HepG2 (cell line): ENCODE measurements around the gene ZC3H7B. TPM values are rescaled to one million over a fixed set of nuclear protein-coding genes. Genes with fewer than 3 reads are reported as not detected.

Experiments
- ARID4A ChIP-seq: sonication (generic); formaldehyde crosslinking; IDR thresholded peaks from 2 replicates; pipeline ENCODE4 v1.5.0; 2020; ENCODE audit warnings: mild to moderate bottlenecking, missing genetic modification reagents, borderline replicate concordance
- FOSL1 ChIP-seq: sonication (generic); formaldehyde crosslinking; IDR thresholded peaks from 2 replicates; pipeline ENCODE4 v1.9.0; 2021; ENCODE audit warnings: missing genetic modification reagents, borderline replicate concordance
- MAFK ChIP-seq, 2 experiments: IDR thresholded peaks in 1 of 2; conservative IDR thresholded peaks in 1 of 2; 2 replicates each; pipeline ENCODE4 v1.6.1; 2011; ENCODE audit warnings: improper control_type of control experiment in 2 of 2, low read length in 2 of 2
- PATZ1 ChIP-seq: sonication (generic); formaldehyde crosslinking; IDR thresholded peaks from 2 replicates; pipeline ENCODE4 v1.4.0; 2020; ENCODE audit warnings: missing genetic modification reagents
- PAXIP1 ChIP-seq: sonication (generic); formaldehyde crosslinking; conservative IDR thresholded peaks from 2 replicates; pipeline ENCODE4 v1.4.0; 2020; ENCODE audit warnings: mild to moderate bottlenecking, missing genetic modification reagents, moderate library complexity
- RAD51 ChIP-seq: fragments of 450-650 bp; IDR thresholded peaks from 2 replicates; pipeline ENCODE4 v1.6.1; 2016; ENCODE audit warnings: borderline replicate concordance
- RBFOX2 ChIP-seq: fragments of 200-400 bp; formaldehyde crosslinking; IDR thresholded peaks from 2 replicates; pipeline ENCODE4 v1.6.1; 2017; ENCODE audit warnings: low read depth, mild to moderate bottlenecking, low read length
- SAP130 ChIP-seq: IDR thresholded peaks from 2 replicates; pipeline ENCODE4 v1.6.1; 2016; ENCODE audit warnings: low read depth
- TCF12 ChIP-seq, 2 experiments: fragments of 450-650 bp in 1 of 2; sonication (generic) in 1 of 2; formaldehyde crosslinking in 1 of 2; IDR thresholded peaks; 2 replicates each; pipeline versions ENCODE4 v1.6.1 to v1.8.0; 2017 to 2022; ENCODE audit warnings: antibody characterized with exemption in 1 of 2, mild to moderate bottlenecking in 1 of 2, missing genetic modification reagents in 1 of 2, moderate library complexity in 1 of 2
- ZFYVE20 ChIP-seq: sonication (generic); formaldehyde crosslinking; IDR thresholded peaks from 2 replicates; pipeline ENCODE4 v1.8.0; 2023; ENCODE audit warnings: low read depth, mild to moderate bottlenecking, moderate library complexity, missing genetic modification reagents, borderline replicate concordance
- ZNF563 ChIP-seq: sonication (generic); formaldehyde crosslinking; IDR thresholded peaks from 2 replicates; pipeline ENCODE4 v1.8.0; 2022; ENCODE audit warnings: mild to moderate bottlenecking, moderate library complexity, missing genetic modification reagents
- ZNF839 ChIP-seq: sonication (generic); formaldehyde crosslinking; IDR thresholded peaks from 2 replicates; pipeline ENCODE4 v1.4.0; 2020; ENCODE audit warnings: missing genetic modification reagents, mild to moderate bottlenecking, borderline replicate concordance
- polyA plus RNA-seq, 8 experiments: library from polyadenylated mRNA; depleted of rRNA in 3 of 8; stranded (reverse) in 7 of 8; unstranded in 1 of 8; fragments of >200 nt; fragmentation: Illumina TruSeq in 4 of 8; extraction: Trizol in 4 of 8; gene quantifications; 2 replicates each; pipeline versions ENCODE4 v1.2.1 to v1.2.3, GENCODE V29; 2011 to 2016; ENCODE audit warnings: low read depth in 4 of 8, missing spikeins in 1 of 8, mixed read lengths in 1 of 8; ENCODE audit not compliant: insufficient read depth in 1 of 8
- total RNA-seq, 5 experiments: library from RNA; depleted of rRNA; stranded (reverse); fragments of >200 nt; fragmentation: Illumina TruSeq; extraction: Trizol; gene quantifications; 2 replicates each; pipeline ENCODE4 v1.2.3, GENCODE V29; 2016; ENCODE audit warnings: low read depth in 1 of 5

Gene ZC3H7B
- total and polyA plus RNA-seq, 2 of the 13 experiments (the other 11 are each of a cell fraction or from before 2014, with no cell fraction given): 26.4 to 37.2 TPM

DNA sequence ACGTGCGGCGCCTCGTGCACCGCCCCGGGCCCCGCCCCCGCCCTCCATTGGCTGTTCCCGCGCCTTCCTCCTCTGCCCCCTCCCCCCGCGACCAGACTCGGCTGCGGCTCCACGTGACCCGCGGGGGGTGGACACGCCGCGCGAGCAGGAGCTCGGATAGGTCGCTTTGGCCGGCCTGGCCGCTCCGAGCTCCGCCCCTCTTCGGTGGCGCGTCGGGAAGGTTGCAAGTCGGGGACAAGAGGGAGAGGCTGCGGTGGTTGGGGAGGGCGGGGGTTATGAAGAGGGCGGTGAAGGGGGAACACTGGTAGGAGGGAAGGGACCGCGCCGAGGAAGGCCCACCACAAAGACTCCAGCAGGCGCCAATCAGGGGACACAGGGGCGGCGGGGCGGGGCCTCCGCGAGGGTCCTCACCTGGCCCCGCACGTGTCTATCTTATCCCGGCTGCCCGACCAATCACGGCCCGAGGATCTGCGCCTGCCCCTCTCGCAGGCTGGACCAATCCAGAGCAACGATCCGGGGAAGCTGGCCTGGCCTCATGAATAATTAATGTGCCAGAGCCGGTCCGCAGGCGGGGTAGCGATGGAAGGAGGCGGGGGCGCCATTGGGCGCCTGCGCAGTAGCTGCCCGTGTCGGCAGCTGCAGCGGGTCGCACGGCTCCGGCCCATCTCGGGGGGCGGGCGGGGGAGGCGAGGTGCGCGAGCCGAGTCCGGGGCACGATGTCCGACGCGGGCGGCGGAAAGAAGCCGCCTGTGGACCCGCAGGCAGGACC lies 80.2 kb downstream of the ZC3H7B start, which contains the start of gene TEF (continued):
- no peak for TF ChIP-seq ZFYVE20 (CRISPR knock-in tag)
- peak; percentile 88; the same call in 1 of the 2 replicates for TF ChIP-seq ARID4A (CRISPR knock-in tag)
- 0 out of 2 replicates have a peak, but pooled peaks have one; percentile 10 for TF ChIP-seq PATZ1 (CRISPR knock-in tag)
- peak; percentile 85 for TF ChIP-seq SAP130 (CRISPR knock-in tag)
- peak; percentile 81 for TF ChIP-seq RAD51
- TF ChIP-seq PAXIP1 (CRISPR knock-in tag): 0 out of 2 replicates have a peak, but pooled peaks have one; percentile 14
- no peak for TF ChIP-seq MAFK (conservative IDR thresholded peaks at IDR 0.05 in 1 of 2, IDR thresholded peaks at IDR 0.05 in 1 of 2; ENCODE audit: low read length in 2 of 2)
- TF ChIP-seq TCF12 (IDR thresholded peaks at IDR 0.05): no peak
- no peak for TF ChIP-seq TCF12 (CRISPR knock-in tag; IDR thresholded peaks at IDR 0.05)
- no peak for TF ChIP-seq ZNF839 (CRISPR knock-in tag)
- peak; percentile 60; the same call in 1 of the 2 replicates for TF ChIP-seq ZNF563 (CRISPR knock-in tag)
- peak; percentile 76 for TF ChIP-seq RBFOX2
- TF ChIP-seq FOSL1 (CRISPR knock-in tag): no peak
